HUDEP-2 (cell line): ENCODE results near the gene PRMT7.
A peak's percentile ranks its signal among the peaks of the same experiment; 100 is the strongest.

Experiments used
- DNase-seq, 76 experiments: peaks; one replicate each; lab custom pipeline; 2025; ENCODE audit not compliant: unreplicated experiment in 76 of 76; lab: John Stamatoyannopoulos, UW

Gene PRMT7

DNA sequence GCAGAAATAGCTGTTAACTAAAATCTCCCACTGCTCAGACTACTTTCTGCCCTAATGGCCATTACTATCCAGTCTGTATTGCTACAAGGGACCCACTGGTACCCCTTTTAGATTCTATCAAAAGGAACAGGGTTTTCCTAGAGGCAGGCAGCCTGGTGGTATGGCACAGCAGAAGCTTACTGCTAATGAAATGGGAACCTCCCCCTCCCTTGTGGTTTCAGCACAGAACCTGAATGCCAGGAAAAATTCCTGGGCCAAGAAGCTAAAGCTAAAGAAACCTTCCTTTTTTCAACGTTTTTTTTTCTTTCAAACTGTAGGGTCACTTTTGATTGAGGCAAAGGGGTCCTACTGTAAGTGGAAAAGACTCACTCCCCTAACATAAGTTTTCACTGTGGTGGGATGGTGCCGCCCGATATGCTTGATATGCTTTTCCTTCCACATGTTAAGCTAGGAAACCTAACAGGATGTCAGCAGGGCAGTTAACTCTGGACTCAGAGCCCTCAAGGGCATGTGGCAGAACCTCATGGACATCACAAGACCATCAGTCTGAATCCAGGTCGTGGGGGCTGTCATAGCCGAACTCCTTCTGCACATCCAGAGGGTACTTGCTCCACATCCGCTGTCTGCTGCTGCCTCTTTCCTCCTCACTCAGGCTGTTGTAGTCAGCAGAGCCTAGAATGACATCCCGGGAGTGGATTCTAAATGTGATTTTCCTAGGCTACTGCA lies 9.9 kb upstream of the PRMT7 start:
- DNase-seq: no peak

- DNase-seq: no peak
These were observed 4.2 kb upstream of the PRMT7 start for GRCh38 chr16:68306633-68307032.

DNA sequence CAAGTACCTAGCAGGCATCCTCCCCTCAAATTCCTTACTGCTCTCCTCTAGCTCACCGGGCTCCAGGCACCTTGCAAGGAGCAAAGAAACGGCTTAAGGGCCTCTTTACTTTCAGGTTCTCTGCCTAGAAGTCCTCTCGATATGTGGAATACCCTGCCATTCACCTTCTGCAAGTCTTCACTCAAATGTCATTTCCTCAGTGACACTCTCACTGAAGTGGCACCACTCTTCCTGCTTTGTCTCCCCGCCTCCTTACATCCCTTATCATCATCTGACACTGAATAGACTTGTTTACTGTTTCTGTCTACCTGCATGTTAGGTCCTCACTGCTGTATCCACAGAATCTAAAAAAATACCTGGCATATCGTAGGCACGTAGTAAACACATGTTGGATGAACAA lies 1.0 kb upstream of the PRMT7 start:
- peak in 2 of 76 experiments; percentile 7 to 14 for DNase-seq

DNA sequence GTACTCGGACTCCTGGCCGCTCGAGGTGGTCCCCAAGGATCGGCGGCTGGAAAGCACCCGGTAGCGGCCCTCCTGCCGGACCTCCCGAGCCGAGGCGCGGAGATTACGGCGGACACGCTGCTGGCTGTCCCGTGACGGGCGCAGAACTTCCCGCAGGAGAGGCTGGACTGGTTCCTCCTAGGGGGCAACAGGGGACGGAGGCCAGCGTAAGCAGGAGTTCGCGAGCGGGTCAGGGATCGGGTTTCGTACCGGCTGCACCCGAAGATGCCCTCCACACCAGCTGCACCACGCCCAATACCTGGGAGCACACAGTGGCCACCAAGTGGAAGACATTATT lies 414 bp upstream of the PRMT7 start:
- DNase-seq: peak in 1 of 76 experiments; percentile 16

DNA sequence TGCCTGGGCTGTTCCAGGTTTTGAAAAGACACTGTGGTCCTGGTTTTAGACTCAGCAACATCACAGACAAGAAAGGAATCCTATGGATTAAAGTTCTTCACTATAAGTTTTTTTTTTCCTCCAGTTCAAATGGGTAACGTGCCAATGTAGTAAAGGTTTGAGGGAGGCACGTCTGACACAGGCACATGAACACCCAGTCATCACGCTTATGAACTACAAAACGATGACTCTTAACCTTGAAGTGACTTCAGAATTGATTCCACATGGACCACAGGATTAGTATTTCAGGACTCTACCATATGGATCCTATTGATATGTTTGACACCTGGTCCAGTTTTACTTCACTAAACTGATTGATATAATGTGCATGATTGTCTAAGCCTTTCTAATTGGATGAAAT lies 2.3 kb downstream of the PRMT7 start:
- no peak for DNase-seq

- no peak for DNase-seq
These were observed 8.5 kb downstream of the PRMT7 start for GRCh38 chr16:68319185-68319908.

DNA sequence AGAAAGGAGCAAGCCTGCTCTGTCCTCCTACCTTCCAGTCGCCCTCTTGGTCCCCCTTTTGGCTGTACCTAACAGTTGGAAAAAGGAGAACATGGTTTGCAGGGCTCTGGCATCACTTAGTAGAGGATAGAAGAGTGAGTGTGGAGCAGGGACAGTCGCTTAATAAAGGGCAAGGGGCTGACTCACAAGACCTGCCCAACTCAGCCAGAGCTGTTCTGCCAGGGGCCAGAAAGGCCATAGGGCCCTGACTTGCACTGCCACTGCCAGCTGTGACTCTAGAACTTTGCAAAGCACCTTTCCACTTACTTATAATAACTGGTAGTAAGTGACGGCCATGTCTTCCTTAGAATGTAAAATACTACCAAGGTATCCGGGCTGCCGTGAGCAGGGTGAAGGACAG lies 13.5 kb downstream of the PRMT7 start:
- DNase-seq: no peak

GRCh38 chr16:68324780-68325357 lies 14.1 kb downstream of the PRMT7 start:
- no peak for DNase-seq

GRCh38 chr16:68328151-68328859 lies 17.5 kb downstream of the PRMT7 start:
- DNase-seq: peak in 71 of 76 experiments; percentile 10 to 83 (median 57)

- no peak for DNase-seq
These were observed 18.1 kb downstream of the PRMT7 start for GRCh38 chr16:68328860-68329390.

GRCh38 chr16:68331879-68332410 lies 21.1 kb downstream of the PRMT7 start:
- DNase-seq: no peak

DNA sequence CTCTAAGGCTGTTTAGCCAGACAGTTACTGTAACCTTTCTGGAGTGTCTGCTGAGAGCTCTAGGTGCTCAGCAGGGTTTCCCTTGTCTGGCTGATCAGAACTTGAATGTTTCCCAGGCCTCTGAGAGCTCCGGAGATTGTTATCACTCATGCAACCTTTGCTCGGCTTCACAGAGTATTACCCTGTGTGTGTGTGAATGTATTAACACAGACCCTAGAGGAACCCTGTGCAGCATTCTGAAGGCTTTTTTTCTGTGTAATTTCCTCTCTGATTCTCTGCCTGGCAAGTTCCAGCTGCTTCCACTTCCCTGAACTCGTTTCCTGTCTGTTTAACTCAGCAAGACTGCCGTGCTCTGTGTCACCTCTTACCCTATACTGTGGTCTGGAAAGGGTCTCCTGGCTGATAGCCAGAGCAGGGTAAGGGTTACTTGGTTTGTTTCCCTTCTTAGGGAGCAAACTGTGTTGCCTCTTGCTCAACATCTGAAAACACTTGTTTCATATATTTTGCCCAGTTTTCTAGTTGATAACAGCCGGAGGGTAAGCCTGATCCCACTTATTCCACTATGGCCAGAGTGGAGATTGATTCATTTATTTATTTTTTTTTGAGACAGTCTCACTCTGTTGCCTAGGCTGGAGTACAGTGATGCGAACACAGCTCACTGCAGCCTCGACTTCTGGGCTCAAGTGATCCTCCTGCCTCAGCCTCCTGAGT lies 21.7 kb downstream of the PRMT7 start:
- no peak for DNase-seq

DNA sequence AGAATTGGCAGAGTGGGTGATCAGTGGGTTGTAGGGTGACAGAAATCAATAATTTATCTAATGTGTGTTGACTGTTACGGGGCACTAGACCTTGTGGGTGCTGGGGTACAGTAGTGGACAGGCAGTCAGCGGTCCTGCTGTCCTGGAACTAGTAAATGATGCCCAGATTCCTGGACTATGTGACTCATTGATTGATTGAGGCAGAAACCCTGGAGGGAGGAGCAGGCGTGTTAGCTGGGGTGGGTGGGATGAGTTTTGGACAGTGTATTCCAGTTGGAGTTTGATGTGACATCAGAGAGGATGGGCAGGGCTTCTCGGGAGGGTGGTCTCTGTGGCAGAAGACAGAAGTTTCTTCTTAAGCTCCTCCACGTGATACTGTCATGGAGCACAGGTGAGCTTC lies 24.4 kb downstream of the PRMT7 start:
- no peak for DNase-seq

GRCh38 chr16:68338326-68339119 lies 27.7 kb downstream of the PRMT7 start:
- no peak for DNase-seq

DNA sequence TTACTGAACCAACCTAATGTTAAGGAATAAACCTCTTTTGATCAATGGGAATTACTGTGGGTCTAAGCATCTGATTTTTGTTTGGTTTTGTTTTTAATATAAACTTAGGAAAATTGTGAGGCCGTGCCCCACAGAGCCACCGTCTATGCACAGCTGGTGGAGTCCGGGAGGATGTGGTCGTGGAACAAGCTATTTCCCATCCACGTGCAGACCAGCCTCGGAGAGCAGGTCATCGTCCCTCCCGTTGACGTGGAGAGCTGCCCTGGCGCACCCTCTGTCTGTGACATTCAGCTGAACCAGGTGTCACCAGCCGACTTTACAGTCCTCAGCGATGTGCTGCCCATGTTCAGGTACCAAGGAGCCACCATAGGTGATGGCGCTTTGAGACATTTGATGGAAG lies 28.4 kb downstream of the PRMT7 start:
- DNase-seq: no peak

DNA sequence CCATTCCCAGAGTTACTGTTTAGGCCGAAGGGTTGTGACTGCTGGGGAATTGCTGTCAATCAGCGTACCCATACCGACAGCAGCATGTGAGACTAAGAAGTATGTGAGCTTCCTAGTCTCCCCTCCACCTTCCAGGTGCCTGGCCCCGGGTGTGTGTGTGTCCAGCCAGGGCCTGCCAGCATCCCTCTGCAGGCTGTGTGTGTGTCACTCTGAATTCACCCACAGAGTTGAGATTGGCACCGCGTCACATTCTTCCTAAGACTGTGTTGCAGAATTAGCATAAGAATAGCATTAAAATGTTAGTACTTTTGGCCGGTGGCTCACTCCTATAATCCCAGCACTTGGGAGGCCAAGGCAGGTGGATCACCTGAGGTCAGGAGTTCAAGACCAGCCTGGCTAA lies 31.8 kb downstream of the PRMT7 start:
- no peak for DNase-seq

DNA sequence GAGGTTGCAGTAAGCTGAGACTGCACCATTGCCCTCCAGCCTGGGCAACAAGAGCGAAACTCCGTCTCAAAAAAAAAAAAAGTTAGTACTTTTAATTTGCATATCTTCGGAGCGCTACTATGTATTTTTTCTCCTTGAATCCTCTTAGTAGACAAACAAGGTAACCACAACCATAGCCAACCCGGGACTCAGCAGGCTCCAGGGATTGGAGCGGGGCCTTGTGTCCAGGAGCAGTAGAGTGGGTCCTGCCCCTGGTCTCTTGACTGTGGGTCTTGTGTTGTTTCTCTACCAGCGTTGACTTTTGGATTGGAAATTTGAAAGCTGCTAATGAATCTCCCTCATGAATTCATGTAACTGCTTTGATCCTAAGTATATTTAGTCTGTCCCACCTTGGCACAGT lies 32.3 kb downstream of the PRMT7 start:
- no peak for DNase-seq

DNA sequence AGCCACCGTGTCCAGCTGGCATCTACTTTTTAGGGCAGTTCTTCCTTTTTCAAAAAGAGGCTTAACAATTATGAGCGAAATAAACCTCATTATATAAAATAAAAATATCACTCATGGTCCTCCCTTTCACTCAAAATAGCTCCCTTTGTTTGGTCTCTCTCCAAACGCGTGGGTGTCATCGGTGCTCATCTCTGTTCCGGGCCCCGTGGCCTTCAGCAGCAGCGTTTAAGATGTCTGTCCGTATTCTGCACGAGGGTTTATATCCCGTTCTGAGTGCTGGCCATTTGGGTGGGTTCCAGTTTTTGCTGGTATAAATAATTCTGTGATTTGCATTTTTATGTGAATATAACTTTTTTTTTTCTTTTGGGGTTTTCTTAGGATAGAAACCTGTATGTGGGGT lies 33.4 kb downstream of the PRMT7 start:
- DNase-seq: no peak

GRCh38 chr16:68345351-68345810 lies 34.6 kb downstream of the PRMT7 start:
- no peak for DNase-seq
